Measurements from ENCODE around the gene BUD31.

DNA sequence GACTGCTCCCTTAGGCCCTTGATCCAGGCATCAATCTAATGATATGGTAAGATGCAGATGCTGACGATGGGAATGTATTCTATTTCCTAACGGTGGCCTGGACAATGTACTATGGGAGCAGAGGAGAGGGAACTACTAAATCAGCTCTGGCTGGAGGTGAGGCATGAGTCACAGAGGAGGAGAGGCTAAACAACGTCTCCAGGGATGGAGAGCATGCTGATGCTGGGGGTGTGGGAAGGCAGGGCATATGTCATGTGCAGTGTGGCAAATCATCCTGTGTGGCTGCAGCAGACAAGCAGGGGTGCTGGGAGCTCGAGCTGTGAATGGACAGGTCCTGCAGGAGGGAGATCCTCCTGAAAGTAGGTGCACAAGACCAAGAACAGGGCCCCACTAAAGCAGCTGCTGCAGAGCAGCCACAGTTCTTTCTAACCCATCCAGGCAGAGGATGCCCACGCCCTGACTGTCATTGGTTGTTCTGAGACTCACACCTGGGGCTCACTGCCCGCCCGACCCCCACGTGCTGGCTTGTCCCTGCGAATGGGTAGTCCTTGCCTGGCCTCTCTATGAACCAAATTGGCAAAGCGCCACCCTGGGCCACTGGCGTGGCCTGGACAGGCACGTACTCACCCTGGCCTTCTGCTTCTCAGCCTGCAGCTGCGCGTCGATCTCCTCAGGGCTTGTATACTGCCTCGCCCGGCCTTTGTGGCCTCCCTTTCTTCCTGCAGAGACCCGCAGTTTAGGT lies 4.4 kb upstream of the BUD31 start:
- TF ChIP-seq POLR2A (IDR thresholded peaks at IDR 0.05; ENCODE audit: low read length) (no peak), GATA1 (IDR thresholded peaks at IDR 0.05; ENCODE audit: low read depth, low read length) (no peak)

Measured in erythroblast (primary cell).